K562 (cell line): ENCODE measurements around the gene NCOR2. TPM values are rescaled to one million over a fixed set of nuclear protein-coding genes. Genes with fewer than 3 reads are reported as not detected.

Experiments used
- CBFA2T2 ChIP-seq: fragments of 450-650 bp; conservative IDR thresholded peaks from 2 replicates; pipeline ENCODE4 v1.6.1; 2017; ENCODE audit warnings: mild to moderate bottlenecking
- EP300 ChIP-seq: IDR thresholded peaks from 2 replicates; pipeline ENCODE4 v1.6.1; 2012; ENCODE audit warnings: low read length, improper control_type of control experiment
- KDM4B ChIP-seq, 2 experiments: fragments of 450-650 bp in 1 of 2; sonication (generic) in 1 of 2; IDR thresholded peaks; 2 replicates each; pipeline ENCODE4 v1.6.1; 2016 to 2017; ENCODE audit warnings: borderline replicate concordance in 2 of 2, antibody characterized with exemption in 1 of 2, low read depth in 1 of 2, mild to moderate bottlenecking in 1 of 2
- POLR2AphosphoS5 ChIP-seq: IDR thresholded peaks from 2 replicates; pipeline ENCODE4 v1.6.1; 2011; ENCODE audit warnings: mild to moderate bottlenecking, low read depth, low read length, moderate library complexity; ENCODE audit not compliant: control insufficient read depth, insufficient read depth
- SIRT6 ChIP-seq: IDR thresholded peaks from one replicate; pipeline ENCODE4 v1.6.1; 2012; ENCODE audit warnings: low read depth, mild to moderate bottlenecking, control low read depth, inconsistent platforms, low read length, moderate library complexity
- SMARCB1 ChIP-seq: IDR thresholded peaks from 2 replicates; pipeline ENCODE4 v1.6.1; 2011; ENCODE audit warnings: improper control_type of control experiment, low read depth; ENCODE audit not compliant: insufficient read length
- TGIF2 ChIP-seq: sonication (generic); formaldehyde crosslinking; IDR thresholded peaks from 2 replicates; pipeline ENCODE4 v1.8.1; 2022; ENCODE audit warnings: mild to moderate bottlenecking, missing genetic modification reagents, moderate library complexity
- YY1 ChIP-seq, 3 experiments: IDR thresholded peaks; 2 replicates each; pipeline ENCODE4 v1.6.1; 2011; ENCODE audit warnings: low read length in 2 of 3, mild to moderate bottlenecking in 2 of 3, moderate library complexity in 2 of 3, borderline replicate concordance in 1 of 3, control low read depth in 1 of 3, low read depth in 1 of 3; ENCODE audit not compliant: insufficient read depth in 3 of 3, insufficient replicate concordance in 2 of 3, control insufficient read depth in 1 of 3, insufficient read length in 1 of 3; ENCODE audit errors: extremely low read depth in 1 of 3
- ZBTB7A ChIP-seq: IDR thresholded peaks from 2 replicates; pipeline ENCODE4 v1.6.1; 2011; ENCODE audit warnings: low read depth, mild to moderate bottlenecking, low read length, moderate library complexity, borderline replicate concordance; ENCODE audit not compliant: control insufficient read depth
- ZNF785 ChIP-seq: fragments of 250-450 bp; sonication (Bioruptor Pico); IDR thresholded peaks from 2 replicates; pipeline ENCODE4 v1.4.0; 2020; ENCODE audit warnings: mild to moderate bottlenecking
- polyA plus RNA-seq, 8 experiments: library from polyadenylated mRNA; depleted of rRNA in 4 of 8; stranded (reverse) in 5 of 8; unstranded in 3 of 8; fragments of >200 nt; fragmentation: Nextera tagmentation in 2 of 8; fragmentation: Illumina TruSeq in 1 of 8; extraction: Ambion mirVana in 2 of 8; extraction: Trizol in 1 of 8; gene quantifications; 2 replicates each; pipeline versions ENCODE4 v1.2.1 to v1.2.3, GENCODE V29; 2011 to 2014; ENCODE audit warnings: inconsistent platforms in 1 of 8, missing spikeins in 1 of 8
- total RNA-seq, 7 experiments: library from RNA; depleted of rRNA in 6 of 7; stranded (reverse); fragments of >200 nt in 6 of 7; fragmentation: Illumina TruSeq in 2 of 7; extraction: Trizol in 2 of 7; gene quantifications; 2 replicates each; pipeline versions ENCODE4 v1.2.1 to v1.2.3, GENCODE V29; 2011 to 2021; ENCODE audit warnings: low replicate concordance in 1 of 7
- TF ChIP-seq, protein P1 (sequence below): fragments of 250-450 bp; sonication (Bioruptor Pico); IDR thresholded peaks from 2 replicates; pipeline ENCODE4 v1.5.0; 2021
- TF ChIP-seq, protein P2 (sequence below): fragments of 250-450 bp; sonication (Bioruptor Pico); IDR thresholded peaks from 2 replicates; pipeline ENCODE4 v1.4.0; 2020
- TF ChIP-seq, protein P3 (sequence below): fragments of 150-350 bp; IDR thresholded peaks from 2 replicates; pipeline ENCODE4 v1.6.1; 2014; ENCODE audit warnings: low read depth, mild to moderate bottlenecking, low read length, borderline replicate concordance
- TF ChIP-seq, protein P4 (sequence below): fragments of 450-650 bp; conservative IDR thresholded peaks from 2 replicates; pipeline ENCODE4 v1.6.1; 2016; ENCODE audit warnings: missing genetic modification characterization, low read depth, mild to moderate bottlenecking, missing compliant biosample characterization, moderate library complexity

Gene NCOR2
- total and polyA plus RNA-seq, 9 of the 15 experiments (the other 6 are each of a cell fraction or from before 2014, with no cell fraction given): 0.18 to 126 (median 8.4) TPM

GRCh38 chr12:124566997-124567672, at the start of gene NCOR2 (continued):
- TF ChIP-seq TGIF2 (no peak), SIRT6 (no peak), ZBTB7A (peak; percentile 75; the same call in 1 of the 2 replicates), CBFA2T2 (no peak), POLR2AphosphoS5 (no peak), KDM4B (IDR thresholded peaks at IDR 0.05; ENCODE audit: borderline replicate concordance in 2 of 2, low read depth in 1 of 2) (no peak), ZNF785 (CRISPR knock-in tag) (no peak), EP300 (no peak), SMARCB1 (no peak), YY1 (IDR thresholded peaks at IDR 0.05; ENCODE audit: borderline replicate concordance in 1 of 3, control insufficient read depth in 1 of 3, extremely low read depth in 1 of 3, insufficient read depth in 3 of 3, insufficient read length in 1 of 3, insufficient replicate concordance in 2 of 3, low read depth in 1 of 3, low read length in 2 of 3) (peak in 1 of 3 experiments; percentile 16)
- TF ChIP-seq, protein P1, sequence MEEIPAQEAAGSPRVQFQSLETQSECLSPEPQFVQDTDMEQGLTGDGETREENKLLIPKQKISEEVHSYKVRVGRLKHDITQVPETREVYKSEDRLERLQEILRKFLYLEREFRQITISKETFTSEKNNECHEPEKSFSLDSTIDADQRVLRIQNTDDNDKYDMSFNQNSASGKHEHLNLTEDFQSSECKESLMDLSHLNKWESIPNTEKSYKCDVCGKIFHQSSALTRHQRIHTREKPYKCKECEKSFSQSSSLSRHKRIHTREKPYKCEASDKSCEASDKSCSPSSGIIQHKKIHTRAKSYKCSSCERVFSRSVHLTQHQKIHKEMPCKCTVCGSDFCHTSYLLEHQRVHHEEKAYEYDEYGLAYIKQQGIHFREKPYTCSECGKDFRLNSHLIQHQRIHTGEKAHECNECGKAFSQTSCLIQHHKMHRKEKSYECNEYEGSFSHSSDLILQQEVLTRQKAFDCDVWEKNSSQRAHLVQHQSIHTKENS (CRISPR knock-in tag): no peak
- TF ChIP-seq, protein P2, sequence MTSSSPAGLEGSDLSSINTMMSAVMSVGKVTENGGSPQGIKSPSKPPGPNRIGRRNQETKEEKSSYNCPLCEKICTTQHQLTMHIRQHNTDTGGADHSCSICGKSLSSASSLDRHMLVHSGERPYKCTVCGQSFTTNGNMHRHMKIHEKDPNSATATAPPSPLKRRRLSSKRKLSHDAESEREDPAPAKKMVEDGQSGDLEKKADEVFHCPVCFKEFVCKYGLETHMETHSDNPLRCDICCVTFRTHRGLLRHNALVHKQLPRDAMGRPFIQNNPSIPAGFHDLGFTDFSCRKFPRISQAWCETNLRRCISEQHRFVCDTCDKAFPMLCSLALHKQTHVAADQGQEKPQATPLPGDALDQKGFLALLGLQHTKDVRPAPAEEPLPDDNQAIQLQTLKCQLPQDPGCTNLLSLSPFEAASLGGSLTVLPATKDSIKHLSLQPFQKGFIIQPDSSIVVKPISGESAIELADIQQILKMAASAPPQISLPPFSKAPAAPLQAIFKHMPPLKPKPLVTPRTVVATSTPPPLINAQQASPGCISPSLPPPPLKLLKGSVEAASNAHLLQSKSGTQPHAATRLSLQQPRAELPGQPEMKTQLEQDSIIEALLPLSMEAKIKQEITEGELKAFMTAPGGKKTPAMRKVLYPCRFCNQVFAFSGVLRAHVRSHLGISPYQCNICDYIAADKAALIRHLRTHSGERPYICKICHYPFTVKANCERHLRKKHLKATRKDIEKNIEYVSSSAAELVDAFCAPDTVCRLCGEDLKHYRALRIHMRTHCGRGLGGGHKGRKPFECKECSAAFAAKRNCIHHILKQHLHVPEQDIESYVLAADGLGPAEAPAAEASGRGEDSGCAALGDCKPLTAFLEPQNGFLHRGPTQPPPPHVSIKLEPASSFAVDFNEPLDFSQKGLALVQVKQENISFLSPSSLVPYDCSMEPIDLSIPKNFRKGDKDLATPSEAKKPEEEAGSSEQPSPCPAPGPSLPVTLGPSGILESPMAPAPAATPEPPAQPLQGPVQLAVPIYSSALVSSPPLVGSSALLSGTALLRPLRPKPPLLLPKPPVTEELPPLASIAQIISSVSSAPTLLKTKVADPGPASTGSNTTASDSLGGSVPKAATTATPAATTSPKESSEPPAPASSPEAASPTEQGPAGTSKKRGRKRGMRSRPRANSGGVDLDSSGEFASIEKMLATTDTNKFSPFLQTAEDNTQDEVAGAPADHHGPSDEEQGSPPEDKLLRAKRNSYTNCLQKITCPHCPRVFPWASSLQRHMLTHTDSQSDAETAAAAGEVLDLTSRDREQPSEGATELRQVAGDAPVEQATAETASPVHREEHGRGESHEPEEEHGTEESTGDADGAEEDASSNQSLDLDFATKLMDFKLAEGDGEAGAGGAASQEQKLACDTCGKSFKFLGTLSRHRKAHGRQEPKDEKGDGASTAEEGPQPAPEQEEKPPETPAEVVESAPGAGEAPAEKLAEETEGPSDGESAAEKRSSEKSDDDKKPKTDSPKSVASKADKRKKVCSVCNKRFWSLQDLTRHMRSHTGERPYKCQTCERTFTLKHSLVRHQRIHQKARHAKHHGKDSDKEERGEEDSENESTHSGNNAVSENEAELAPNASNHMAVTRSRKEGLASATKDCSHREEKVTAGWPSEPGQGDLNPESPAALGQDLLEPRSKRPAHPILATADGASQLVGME (CRISPR knock-in tag): no peak
- TF ChIP-seq, protein P3, sequence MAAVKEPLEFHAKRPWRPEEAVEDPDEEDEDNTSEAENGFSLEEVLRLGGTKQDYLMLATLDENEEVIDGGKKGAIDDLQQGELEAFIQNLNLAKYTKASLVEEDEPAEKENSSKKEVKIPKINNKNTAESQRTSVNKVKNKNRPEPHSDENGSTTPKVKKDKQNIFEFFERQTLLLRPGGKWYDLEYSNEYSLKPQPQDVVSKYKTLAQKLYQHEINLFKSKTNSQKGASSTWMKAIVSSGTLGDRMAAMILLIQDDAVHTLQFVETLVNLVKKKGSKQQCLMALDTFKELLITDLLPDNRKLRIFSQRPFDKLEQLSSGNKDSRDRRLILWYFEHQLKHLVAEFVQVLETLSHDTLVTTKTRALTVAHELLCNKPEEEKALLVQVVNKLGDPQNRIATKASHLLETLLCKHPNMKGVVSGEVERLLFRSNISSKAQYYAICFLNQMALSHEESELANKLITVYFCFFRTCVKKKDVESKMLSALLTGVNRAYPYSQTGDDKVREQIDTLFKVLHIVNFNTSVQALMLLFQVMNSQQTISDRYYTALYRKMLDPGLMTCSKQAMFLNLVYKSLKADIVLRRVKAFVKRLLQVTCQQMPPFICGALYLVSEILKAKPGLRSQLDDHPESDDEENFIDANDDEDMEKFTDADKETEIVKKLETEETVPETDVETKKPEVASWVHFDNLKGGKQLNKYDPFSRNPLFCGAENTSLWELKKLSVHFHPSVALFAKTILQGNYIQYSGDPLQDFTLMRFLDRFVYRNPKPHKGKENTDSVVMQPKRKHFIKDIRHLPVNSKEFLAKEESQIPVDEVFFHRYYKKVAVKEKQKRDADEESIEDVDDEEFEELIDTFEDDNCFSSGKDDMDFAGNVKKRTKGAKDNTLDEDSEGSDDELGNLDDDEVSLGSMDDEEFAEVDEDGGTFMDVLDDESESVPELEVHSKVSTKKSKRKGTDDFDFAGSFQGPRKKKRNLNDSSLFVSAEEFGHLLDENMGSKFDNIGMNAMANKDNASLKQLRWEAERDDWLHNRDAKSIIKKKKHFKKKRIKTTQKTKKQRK: no peak
- TF ChIP-seq, protein P4, sequence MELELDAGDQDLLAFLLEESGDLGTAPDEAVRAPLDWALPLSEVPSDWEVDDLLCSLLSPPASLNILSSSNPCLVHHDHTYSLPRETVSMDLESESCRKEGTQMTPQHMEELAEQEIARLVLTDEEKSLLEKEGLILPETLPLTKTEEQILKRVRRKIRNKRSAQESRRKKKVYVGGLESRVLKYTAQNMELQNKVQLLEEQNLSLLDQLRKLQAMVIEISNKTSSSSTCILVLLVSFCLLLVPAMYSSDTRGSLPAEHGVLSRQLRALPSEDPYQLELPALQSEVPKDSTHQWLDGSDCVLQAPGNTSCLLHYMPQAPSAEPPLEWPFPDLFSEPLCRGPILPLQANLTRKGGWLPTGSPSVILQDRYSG (tag): no peak
